GM12892 (cell line): ENCODE data around the gene SAMSN1.

ENCODE experiments used
- DNase-seq: peaks from one replicate; pipeline ENCODE4 v3.0.0; 2011; ENCODE audit not compliant: insufficient read length
- FAIRE-seq: peaks from 2 replicates; lab custom pipeline; 2011; peaks lifted over from hg19 to GRCh38; lab: Jason Lieb, UNC
- POLR2A ChIP-seq: IDR thresholded peaks from 2 replicates; pipeline ENCODE4 v1.6.1; 2011; ENCODE audit warnings: low read depth, low read length, control low read depth
- POLR2AphosphoS5 ChIP-seq: IDR thresholded peaks from 2 replicates; pipeline ENCODE4 v1.6.1; 2011; ENCODE audit warnings: low read depth, low read length, control low read depth
- TAF1 ChIP-seq: IDR thresholded peaks from 2 replicates; pipeline ENCODE4 v1.6.1; 2011; ENCODE audit warnings: low read depth, mild to moderate bottlenecking, control low read depth, low read length, borderline replicate concordance

Gene SAMSN1

DNA sequence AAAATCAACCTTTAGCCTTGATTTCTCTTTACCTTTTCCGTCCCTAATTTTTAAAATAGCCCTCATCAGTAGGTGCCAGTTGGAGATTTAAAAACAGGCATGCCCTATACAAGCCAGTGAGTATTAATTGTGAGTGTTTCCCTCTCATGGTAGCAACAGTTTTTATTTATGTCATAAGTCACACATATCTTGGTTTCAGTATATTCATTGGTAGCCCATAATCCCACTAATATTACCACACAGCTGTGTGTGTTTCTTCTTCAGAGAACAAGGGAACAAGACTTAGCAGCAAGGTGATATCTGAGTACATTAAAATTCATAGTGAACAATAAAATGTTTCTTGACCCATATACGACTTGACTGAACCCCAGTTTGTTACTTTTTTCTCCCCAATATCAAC lies 94.6 kb downstream of the SAMSN1 start:
- FAIRE-seq (peak; percentile 30), DNase-seq (no peak)
- TF ChIP-seq TAF1, result no peak

DNA sequence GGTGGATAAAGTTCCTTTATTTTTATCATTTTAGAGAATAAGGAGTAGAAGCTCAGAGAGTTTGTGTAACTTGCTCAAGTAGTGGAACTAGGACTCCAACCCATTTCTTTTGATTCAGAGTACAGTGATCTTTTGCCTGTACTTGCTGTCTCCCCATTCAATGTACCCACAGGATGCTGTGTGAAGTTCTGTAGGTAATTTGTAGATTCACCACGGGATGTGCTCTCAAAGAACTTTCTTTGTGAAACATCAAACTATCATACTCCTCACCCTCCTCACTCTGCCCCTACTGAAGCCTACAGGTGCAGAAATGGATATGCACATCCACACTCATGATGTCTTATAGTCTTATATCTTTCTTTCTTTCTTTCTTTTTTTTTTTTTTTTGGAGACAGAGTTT lies 97.3 kb downstream of the SAMSN1 start:
- no peak for TF ChIP-seq POLR2A
- TF ChIP-seq TAF1, result no peak
- TF ChIP-seq POLR2AphosphoS5, result no peak
- DNase-seq (no peak), FAIRE-seq (no peak)

DNA sequence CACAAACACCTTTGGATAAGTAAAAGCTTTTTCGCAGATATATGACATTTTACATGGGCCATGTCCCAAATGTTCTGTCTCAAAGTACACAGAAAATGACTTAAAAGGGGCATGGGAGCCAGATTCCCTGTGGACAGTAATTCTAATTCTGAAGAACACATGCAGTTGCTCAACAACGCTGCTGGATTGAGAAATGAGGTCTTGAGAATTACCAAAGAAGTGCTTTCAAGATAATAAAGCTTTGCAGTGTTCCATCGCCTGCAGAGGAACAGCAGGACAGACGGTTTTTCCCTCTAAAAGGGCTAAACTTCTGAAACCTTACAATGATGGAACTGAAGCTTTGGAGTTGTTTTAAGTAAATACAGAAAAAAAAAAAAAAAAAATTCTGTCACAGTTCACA lies 107.9 kb downstream of the SAMSN1 start:
- TF ChIP-seq POLR2A, result no peak
- TF ChIP-seq TAF1, result no peak
- TF ChIP-seq POLR2AphosphoS5, result no peak
- no peak for FAIRE-seq

DNA sequence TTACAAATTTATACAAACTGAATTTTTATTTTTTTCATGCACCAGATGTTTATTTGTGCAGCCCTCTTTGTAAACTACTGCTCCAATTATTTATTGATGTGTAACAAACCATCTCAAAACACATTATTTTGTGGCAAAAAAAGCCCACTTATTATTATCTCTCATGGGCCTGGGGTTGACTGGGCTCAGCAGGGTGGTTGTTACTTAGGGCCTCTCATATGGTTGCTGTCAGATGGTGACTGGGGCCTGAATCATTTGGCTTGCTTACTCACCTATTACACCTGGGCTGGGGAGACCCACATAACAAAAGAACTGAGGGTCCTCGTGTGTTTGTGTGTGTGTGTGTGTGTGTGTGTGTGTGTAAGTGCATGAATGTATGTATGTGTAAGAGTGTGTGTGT lies 110.7 kb downstream of the SAMSN1 start:
- DNase-seq (no peak), FAIRE-seq (no peak)
- TF ChIP-seq POLR2A, result no peak

More for the DNA sequence above, 107.9 kb downstream of the SAMSN1 start:
- DNase-seq, result no peak
